GM12878 (cell line): ENCODE measurements around the gene ADD1. TPM values are rescaled to one million over a fixed set of nuclear protein-coding genes. Genes with fewer than 3 reads are reported as not detected.

Source experiments
- ATAC-seq: fragments of 200-7000 bp; cut with Tn5 transposase; 3 replicates; pipeline ENCODE4 v1.9.1; 2020; ENCODE audit warnings: mild to moderate bottlenecking, moderate library complexity
- BruUV-seq: library from RNA; stranded (reverse); fragments of 400-500 nt; replicated peaks from 2 replicates; lab custom pipeline; 2021; lab: Mats Ljungman, UMichigan
- CTCF ChIA-PET: fragments of 300-600 bp; sonication (Branson Sonifier 250); formaldehyde crosslinking; extraction: SDS; loops from one replicate; lab custom pipeline; 2021; ENCODE audit warnings: inconsistent platforms; lab: Yijun Ruan, JAX
- POLR2A ChIA-PET: fragments of 350-600 bp; formaldehyde crosslinking; extraction: SDS; loops from one replicate; lab custom pipeline; 2021; ENCODE audit warnings: inconsistent platforms; lab: Charles Lee
- RAD21 ChIA-PET: fragments of 300-600 bp; sonication (Branson Sonifier 250); formaldehyde crosslinking; loops from one replicate; lab custom pipeline; 2023; ENCODE audit warnings: antibody characterized with exemption; ENCODE audit not compliant: unreplicated experiment; lab: Charles Lee
- SMC1A ChIA-PET: fragments of 300-600 bp; sonication (Branson Sonifier 250); formaldehyde crosslinking; loops from one replicate; lab custom pipeline; 2023; ENCODE audit not compliant: unreplicated experiment, uncharacterized antibody; lab: Charles Lee
- DNase-seq: peaks from one replicate; pipeline ENCODE4 v3.0.0-alpha.2; 2011; ENCODE audit warnings: low read depth, low spot score
- FAIRE-seq: peaks from 3 replicates; lab custom pipeline; 2011; peaks lifted over from hg19 to GRCh38; lab: Jason Lieb, UNC
- H2AFZ ChIP-seq: 2 replicates; pipeline ENCODE4 v1.6.0; 2011; ENCODE audit warnings: low read depth, low read length, control low read depth; ENCODE audit not compliant: control insufficient read depth
- H3K27ac ChIP-seq: 2 replicates; pipeline ENCODE4 v1.5.1; 2011; ENCODE audit warnings: control low read depth; ENCODE audit not compliant: control insufficient read depth, insufficient read depth
- H3K27me3 ChIP-seq, 2 experiments: replicated peaks in 1 of 2; 2 replicates each; pipeline versions ENCODE4 v1.6.0 to v1.6.1; 2011; ENCODE audit warnings: low read length in 1 of 2; ENCODE audit not compliant: control insufficient read depth in 2 of 2, insufficient read depth in 2 of 2
- H3K36me3 ChIP-seq, 2 experiments: 2 replicates each; pipeline ENCODE4 v1.5.1; 2011; ENCODE audit warnings: low read length in 1 of 2; ENCODE audit not compliant: control insufficient read depth in 2 of 2, insufficient read depth in 2 of 2
- H3K4me1 ChIP-seq: 2 replicates; pipeline ENCODE4 v1.6.1; 2011; ENCODE audit warnings: mild to moderate bottlenecking, low read length, moderate library complexity, mixed read lengths; ENCODE audit not compliant: control insufficient read depth, insufficient read depth
- H3K4me2 ChIP-seq: 2 replicates; pipeline ENCODE4 v1.6.0; 2011; ENCODE audit warnings: control low read depth; ENCODE audit not compliant: control insufficient read depth, insufficient read depth
- H3K4me3 ChIP-seq: fragments of 200-600 bp; sonication (generic); 2 replicates; pipeline ENCODE4 v1.5.1; 2016
- H3K79me2 ChIP-seq: 2 replicates; pipeline ENCODE4 v1.6.0; 2011; ENCODE audit warnings: low read length; ENCODE audit not compliant: control insufficient read depth, insufficient read depth
- H3K9ac ChIP-seq: 2 replicates; pipeline ENCODE4 v1.8.0; 2011; ENCODE audit warnings: low read length, control low read depth, mixed read lengths; ENCODE audit not compliant: control insufficient read depth, insufficient read depth
- H3K9me3 ChIP-seq: replicated peaks from 3 replicates; pipeline ENCODE4 v1.5.1; 2011; ENCODE audit warnings: mild to moderate bottlenecking, low read length; ENCODE audit not compliant: control insufficient read depth, insufficient read depth
- H4K20me1 ChIP-seq: 2 replicates; pipeline ENCODE4 v1.6.0; 2011; ENCODE audit not compliant: control insufficient read depth, insufficient read depth
- CBX5 ChIP-seq: sonication (generic); IDR thresholded peaks from 2 replicates; pipeline ENCODE4 v1.6.1; 2016; ENCODE audit warnings: low read depth, moderate library complexity, mild to moderate bottlenecking, inconsistent platforms
- GABPA ChIP-seq: IDR thresholded peaks from 2 replicates; pipeline ENCODE4 v1.6.1; 2014; ENCODE audit warnings: antibody characterized with exemption, low read depth, mild to moderate bottlenecking, inconsistent platforms
- HCFC1 ChIP-seq: fragments of 150-350 bp; IDR thresholded peaks from 2 replicates; pipeline ENCODE4 v1.6.1; 2014; ENCODE audit warnings: low read length
- IKZF1 ChIP-seq: fragments of 450-650 bp; conservative IDR thresholded peaks from 2 replicates; pipeline ENCODE4 v1.6.1; 2017; ENCODE audit warnings: antibody characterized with exemption, mild to moderate bottlenecking
- IKZF2 ChIP-seq, 2 experiments: fragments of 450-650 bp; IDR thresholded peaks; 2 replicates each; pipeline ENCODE4 v1.6.1; 2017; ENCODE audit warnings: mild to moderate bottlenecking in 2 of 2, moderate library complexity in 2 of 2
- MXI1 ChIP-seq: fragments of 150-350 bp; IDR thresholded peaks from 2 replicates; pipeline ENCODE4 v1.6.1; 2011; ENCODE audit warnings: low read depth, mild to moderate bottlenecking, inconsistent platforms, low read length, improper control_type of control experiment
- NFYA ChIP-seq: IDR thresholded peaks from 2 replicates; pipeline ENCODE4 v1.6.1; 2011; ENCODE audit warnings: low read depth, mild to moderate bottlenecking, low read length, improper control_type of control experiment, borderline replicate concordance
- RELA ChIP-seq: fragments of 450-650 bp; IDR thresholded peaks from 2 replicates; pipeline ENCODE4 v1.8.0; 2014; ENCODE audit warnings: borderline replicate concordance; ENCODE audit not compliant: partially characterized antibody
- RELB ChIP-seq: fragments of 450-650 bp; IDR thresholded peaks from 2 replicates; pipeline ENCODE4 v1.6.1; 2017; ENCODE audit warnings: low read depth, mild to moderate bottlenecking, moderate library complexity
- RUNX3 ChIP-seq: IDR thresholded peaks from 2 replicates; pipeline ENCODE4 v1.6.1; 2012; ENCODE audit warnings: low read length, inconsistent platforms
- SPI1 ChIP-seq: IDR thresholded peaks from 2 replicates; pipeline ENCODE4 v1.6.1; 2011; ENCODE audit warnings: low read depth, mild to moderate bottlenecking, low read length, moderate library complexity, borderline replicate concordance; ENCODE audit not compliant: insufficient read depth
- ZNF217 ChIP-seq: fragments of 450-650 bp; IDR thresholded peaks from 2 replicates; pipeline ENCODE4 v1.6.1; 2017; ENCODE audit warnings: antibody characterized with exemption, mild to moderate bottlenecking
- WGBS: methylation state at CpG from one replicate; pipeline ENCODE4 v1.1.6; 2016; ENCODE audit warnings: low lambda C conversion rate; ENCODE audit not compliant: insufficient replicate concordance, insufficient coverage; ENCODE audit errors: missing lambda C conversion rate; 5-methylcytosine and 5-hydroxymethylcytosine counted together
- in situ Hi-C: fragments of 300-500 bp; cut with MboI; formaldehyde crosslinking; loops from 9 replicates; pipeline ENCODE4 v1.14.3; 2018; ENCODE audit warnings: mixed read lengths
- intact Hi-C: fragments of 100-400 bp; cut with micrococcal nuclease; formaldehyde crosslinking; loops from one replicate; pipeline ENCODE4 v1.14.2; 2022; ENCODE audit not compliant: unreplicated experiment
- polyA plus RNA-seq, 11 experiments: library from polyadenylated mRNA; depleted of rRNA in 4 of 11; unstranded in 6 of 11; stranded (reverse) in 5 of 11; fragments of >200 nt; fragmentation: Nextera tagmentation in 4 of 11; fragmentation: Illumina TruSeq in 1 of 11; extraction: Ambion mirVana in 4 of 11; extraction: Trizol in 1 of 11; gene quantifications; 1 replicate in 1 of 11; 2 replicates in 10 of 11; pipeline versions ENCODE4 v1.2.1 to v1.2.3, GENCODE V29; 2011 to 2016; ENCODE audit warnings: inconsistent platforms in 2 of 11, missing spikeins in 2 of 11, low read depth in 1 of 11
- total RNA-seq, 4 experiments: library from RNA; depleted of rRNA in 3 of 4; stranded (reverse); fragments of >200 nt in 3 of 4; fragmentation: Illumina TruSeq in 1 of 4; extraction: Trizol in 1 of 4; gene quantifications; 2 replicates each; pipeline versions ENCODE4 v1.2.1 to v1.2.3, GENCODE V29; 2013 to 2021

ADD1 gene
- total and polyA plus RNA-seq, 10 of the 15 experiments (the other 5 are each of a cell fraction or from before 2014, with no cell fraction given): 21.6 to 182 (median 105) TPM

DNA sequence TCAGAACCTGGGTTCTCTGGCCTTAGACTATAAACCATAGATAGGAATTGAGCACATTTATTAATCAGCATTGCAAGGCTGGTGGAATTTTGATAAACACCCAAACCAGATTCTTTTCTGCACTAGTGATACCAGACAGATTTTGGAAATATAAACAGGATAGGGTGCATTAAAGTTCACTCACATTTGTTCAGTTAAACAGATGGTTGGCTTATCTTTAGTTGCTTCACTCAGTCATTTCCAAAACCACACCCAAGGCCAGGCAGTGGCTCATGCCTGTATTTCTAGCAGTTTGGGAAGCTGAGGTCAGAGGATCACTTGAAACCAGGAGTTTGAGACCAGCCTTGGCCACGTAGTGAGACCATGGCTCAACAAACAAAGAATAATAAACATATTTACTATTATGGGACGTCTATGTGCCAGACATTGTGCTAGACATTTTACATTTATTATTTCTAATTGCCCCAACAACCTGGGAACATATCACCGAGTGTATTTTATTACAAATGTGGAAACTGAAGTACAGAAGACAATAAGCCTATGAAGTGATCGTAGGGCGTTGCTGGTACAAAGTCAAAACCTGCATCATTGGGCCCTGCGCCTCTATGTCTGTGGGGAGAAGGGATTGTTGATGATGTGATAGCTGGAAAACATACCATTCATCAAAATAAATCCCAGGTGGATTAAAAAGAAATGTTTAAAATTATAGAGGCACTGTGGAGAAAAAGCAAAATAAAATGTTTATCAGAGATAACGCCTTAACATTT lies 15.0 kb downstream of the ADD1 start:
- TF ChIP-seq HCFC1: no peak
- no peak for TF ChIP-seq GABPA
- no peak for TF ChIP-seq IKZF2 (IDR thresholded peaks at IDR 0.05)
- peak; percentile 11; the same call in 1 of the 2 replicates for TF ChIP-seq RUNX3
- no peaks in the 10 kb centered on the region for H3K27me3 ChIP-seq
- ATAC-seq (no peak), DNase-seq (no peak), FAIRE-seq (no peak)
- H4K20me1 ChIP-seq: peaks cover 6% of the 10 kb centered on the region; the same call in 1 of the 2 replicates
- H3K9ac ChIP-seq: no peak overlapping the region
- intact Hi-C loops (no loop called here), in situ Hi-C loops (no loop called here)
- ChIA-PET POLR2A (no interaction called here), SMC1A (interaction anchor here (6.4 kb wide), 1 partner anchor 11 kb away, joined by 49 read pairs; no protein-coding TSS in a partner anchor), RAD21 (no interaction called here), CTCF (no interaction called here)
- no peak overlapping the region for H2AFZ ChIP-seq
- TSS peak; percentile 11 for BruUV-seq
- no peak overlapping the region for H3K27ac ChIP-seq
- H3K4me1 ChIP-seq: peaks cover 37% of the 10 kb centered on the region
- H3K36me3 ChIP-seq: peaks cover 2 to 4% of the 10 kb centered on the region in 2 experiments; a peak in 3 of 4 replicates
- no peak overlapping the region for H3K4me3 ChIP-seq
- H3K9me3 ChIP-seq: no peaks in the 10 kb centered on the region
- no peak overlapping the region for H3K4me2 ChIP-seq
- 73% methylated on average over 7 of the region's 7 CpGs for WGBS
- H3K79me2 ChIP-seq: peaks cover 49% of the 10 kb centered on the region

GRCh38 chr4:2859514-2859913 lies 15.9 kb downstream of the ADD1 start:
- peaks cover 34% of the 10 kb centered on the region for H3K4me1 ChIP-seq
- H3K36me3 ChIP-seq: peaks cover 0 to 2% of the 10 kb centered on the region in 2 experiments; a peak in 2 of 4 replicates
- no peak overlapping the region for H2AFZ ChIP-seq
- DNase-seq (no peak), FAIRE-seq (no peak), ATAC-seq (peak; percentile 55)
- ChIA-PET CTCF (interaction anchor here (2.3 to 3.9 kb wide), 2 partner anchors 7 to 14 kb away, joined by 9 to 23 read pairs; no protein-coding TSS in a partner anchor), POLR2A (interaction anchor here (2.1 kb wide), 1 partner anchor 11 kb away, joined by 7 read pairs; no protein-coding TSS in a partner anchor), RAD21 (interaction anchor here (0.8 to 1.1 kb wide), 2 partner anchors 8 to 59 kb away, joined by 3 read pairs; no protein-coding TSS in a partner anchor), SMC1A (interaction anchor here (1.8 to 6.4 kb wide), 3 partner anchors 8 to 20 kb away, joined by 4 to 49 read pairs (median 11); no protein-coding TSS in a partner anchor)
- H3K9ac ChIP-seq: no peak overlapping the region
- 14% methylated on average over 3 of the region's 3 CpGs for WGBS
- no peaks in the 10 kb centered on the region for H3K9me3 ChIP-seq
- intact Hi-C loops (no loop called here), in situ Hi-C loops (no loop called here)
- H3K79me2 ChIP-seq: peaks cover 54% of the 10 kb centered on the region
- H3K4me2 ChIP-seq: peak overlapping the region; percentile 5; the same call in 1 of the 2 replicates
- H3K27ac ChIP-seq: no peak overlapping the region
- H4K20me1 ChIP-seq: peaks cover 6% of the 10 kb centered on the region; the same call in 1 of the 2 replicates
- H3K27me3 ChIP-seq: no peaks in the 10 kb centered on the region
- no TSS peak for BruUV-seq
- no peak overlapping the region for H3K4me3 ChIP-seq
- TF ChIP-seq NFYA (no peak), HCFC1 (no peak), IKZF1 (no peak), ZNF217 (no peak), RELA (no peak), SPI1 (peak; percentile 77), MXI1 (no peak), RELB (0 out of 2 replicates have a peak, but pooled peaks have one; percentile 19), CBX5 (0 out of 2 replicates have a peak, but pooled peaks have one; percentile 45)
